Stimulated activated CD8-positive, alpha-beta memory T cell treated with anti-CD3 and anti-CD28 coated beads, Interleukin-15, amount 100 ng/mL, for 24 hours (primary cell): Measurements from ENCODE around the gene NRXN2.

Experiments used
- DNase-seq: peaks from one replicate; pipeline ENCODE4 v3.0.0-alpha.2; 2020; ENCODE audit warnings: low read depth

The NRXN2 gene

DNA sequence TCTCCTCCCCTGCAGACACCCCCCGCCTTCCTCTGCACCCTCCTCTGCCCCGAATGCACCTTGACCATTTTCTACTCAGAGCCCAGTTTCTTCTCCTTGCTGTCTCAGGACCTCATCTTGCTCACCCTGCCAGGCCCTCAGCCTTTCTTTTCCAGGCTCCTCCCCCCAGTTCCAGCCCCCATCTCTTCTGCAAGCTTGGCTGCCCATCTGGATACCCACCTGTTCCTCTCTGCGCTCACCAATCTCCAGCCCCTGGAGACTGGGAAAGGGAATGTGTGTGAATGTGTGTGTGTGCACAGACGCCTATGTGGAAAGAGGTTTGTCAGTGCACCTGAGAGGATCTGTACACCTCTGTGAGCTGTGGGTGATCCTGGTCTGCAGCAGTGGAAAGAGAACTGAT, 95.6 kb downstream of the NRXN2 start:
- DNase-seq = no peak

DNA sequence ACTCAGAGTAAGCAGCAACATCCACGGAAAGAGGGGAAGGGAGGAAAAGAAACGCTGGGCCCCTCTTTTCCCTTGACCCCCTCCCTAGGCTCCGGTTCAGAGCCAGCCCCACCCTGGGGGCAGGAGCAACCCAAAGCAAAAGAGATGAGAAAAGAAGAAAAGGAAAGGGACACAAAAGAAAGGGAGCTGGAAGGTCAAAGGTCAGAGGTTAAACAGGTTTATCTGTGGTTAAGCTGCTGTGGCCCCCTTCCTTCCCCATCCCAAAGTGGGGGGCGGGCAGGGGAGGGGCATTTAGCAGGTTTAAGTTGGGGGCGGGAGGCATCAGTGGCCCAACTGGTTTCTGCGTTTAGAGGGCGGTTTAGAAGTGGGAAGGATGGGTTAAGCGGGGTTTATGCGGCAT, 96.4 kb downstream of the NRXN2 start:
- DNase-seq = no peak

DNA sequence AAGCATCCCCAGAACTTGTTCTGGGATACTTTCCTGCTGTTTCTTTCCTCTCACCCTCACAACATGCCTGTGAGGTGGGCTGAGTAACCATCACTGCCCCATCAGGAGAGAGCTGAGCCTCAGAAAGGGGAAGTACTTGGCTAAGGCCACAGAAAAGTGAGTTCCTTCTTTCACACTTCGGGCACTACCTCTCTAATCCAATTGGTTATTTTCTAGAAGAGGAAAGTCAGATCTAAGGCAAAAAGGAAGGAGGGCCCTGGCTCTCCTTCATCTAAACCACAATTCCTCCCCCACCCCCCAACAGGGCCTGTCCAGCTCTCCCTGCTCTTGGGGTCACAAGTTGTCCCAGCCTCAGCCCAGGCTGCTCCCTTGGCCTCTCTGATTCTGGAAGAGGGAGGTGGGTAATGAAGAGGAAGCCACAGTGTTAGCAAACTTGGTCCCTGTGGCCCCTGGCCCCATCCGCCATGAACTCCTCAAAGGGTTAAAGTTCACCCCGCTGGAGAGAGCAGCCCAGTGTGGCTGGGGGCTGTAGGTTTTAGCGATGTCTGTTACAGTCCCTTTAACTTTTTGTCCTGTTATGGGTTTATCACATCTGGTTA, 98.0 kb downstream of the NRXN2 start:
- no peak for DNase-seq

DNA sequence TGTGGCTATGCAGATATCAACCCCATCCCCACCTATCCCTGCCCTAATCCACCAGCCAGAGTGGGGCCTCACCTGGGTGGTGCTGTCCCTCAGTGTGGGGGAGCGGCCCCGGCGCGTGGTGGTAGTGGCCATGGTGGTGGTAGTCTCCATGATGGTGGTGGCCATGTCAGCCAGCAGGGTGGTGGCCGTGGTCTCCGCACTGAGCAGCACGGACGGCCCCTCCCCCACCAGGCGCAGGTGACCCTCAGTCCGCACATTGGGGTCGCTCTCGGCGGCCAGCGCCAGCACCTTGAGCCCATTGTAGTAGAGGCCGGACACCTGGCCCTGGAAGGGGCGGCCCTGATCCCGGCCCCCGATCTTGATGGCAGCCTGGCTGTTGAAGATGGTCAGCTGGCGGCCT, 100.3 kb downstream of the NRXN2 start:
- no peak for DNase-seq

DNA sequence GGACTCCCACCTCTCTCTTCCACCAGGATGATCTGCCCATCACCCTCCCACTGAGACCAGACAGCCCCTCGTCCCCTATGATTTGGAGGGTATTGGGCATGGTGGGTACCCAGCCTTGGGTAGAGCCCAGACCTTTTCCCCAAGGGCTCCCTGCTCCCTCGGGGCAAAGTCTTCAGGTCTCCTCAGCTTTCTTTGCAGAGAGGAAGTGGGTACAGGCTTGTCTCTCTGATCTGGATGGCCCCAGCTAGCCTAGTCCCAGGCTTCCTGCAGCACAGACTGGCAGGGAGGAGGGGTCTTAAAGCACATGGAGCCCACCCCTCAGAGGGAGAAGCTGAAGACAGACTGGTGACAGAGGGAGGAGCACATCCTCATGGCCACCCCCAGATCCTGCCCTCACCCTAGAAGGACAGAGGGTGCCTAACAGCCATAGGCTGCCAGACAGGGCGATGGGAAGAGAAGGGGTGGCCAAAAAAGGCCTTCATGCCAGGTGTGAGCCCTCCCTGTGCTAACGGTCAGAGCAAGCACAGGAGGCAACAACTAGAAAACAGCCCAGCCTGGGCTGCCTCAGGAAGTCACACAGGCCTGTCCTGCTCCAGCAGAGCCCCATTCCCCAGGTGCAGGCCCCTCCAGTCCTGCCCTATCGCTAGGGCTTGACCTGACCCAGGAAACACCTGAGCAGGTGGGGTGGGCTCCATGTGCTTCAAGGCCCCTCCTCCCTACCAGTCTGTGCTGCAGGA, 101.5 kb downstream of the NRXN2 start:
- no peak for DNase-seq

DNA sequence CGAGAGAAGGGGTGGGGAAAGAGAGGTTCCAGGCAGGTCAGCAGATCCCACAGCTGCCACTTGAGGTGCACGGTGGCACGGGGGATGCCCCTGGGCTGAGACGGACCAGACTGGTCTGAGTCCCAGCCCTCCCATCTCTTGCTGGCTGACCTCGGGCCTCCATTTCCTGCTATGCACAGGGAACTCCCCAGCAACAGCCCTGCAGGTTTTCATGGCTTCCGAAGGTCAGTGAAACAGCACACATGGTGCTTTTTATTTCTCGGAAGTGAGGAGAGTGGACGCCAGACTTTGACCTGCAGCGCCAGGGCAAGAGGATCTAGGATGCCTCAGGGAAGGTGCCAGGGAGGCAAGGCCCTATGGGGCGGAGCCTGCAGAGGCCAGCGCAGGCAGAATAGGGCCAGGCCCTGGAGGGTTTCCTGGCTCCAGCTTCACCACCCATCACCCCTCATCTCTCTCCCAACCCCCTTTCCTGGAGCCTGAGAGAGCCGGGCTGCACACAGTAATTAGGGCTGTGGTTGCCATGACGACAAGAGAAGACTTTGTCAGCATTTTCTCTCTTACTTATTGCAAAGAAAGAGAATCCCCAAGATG, 102.5 kb downstream of the NRXN2 start:
- DNase-seq = no peak

DNA sequence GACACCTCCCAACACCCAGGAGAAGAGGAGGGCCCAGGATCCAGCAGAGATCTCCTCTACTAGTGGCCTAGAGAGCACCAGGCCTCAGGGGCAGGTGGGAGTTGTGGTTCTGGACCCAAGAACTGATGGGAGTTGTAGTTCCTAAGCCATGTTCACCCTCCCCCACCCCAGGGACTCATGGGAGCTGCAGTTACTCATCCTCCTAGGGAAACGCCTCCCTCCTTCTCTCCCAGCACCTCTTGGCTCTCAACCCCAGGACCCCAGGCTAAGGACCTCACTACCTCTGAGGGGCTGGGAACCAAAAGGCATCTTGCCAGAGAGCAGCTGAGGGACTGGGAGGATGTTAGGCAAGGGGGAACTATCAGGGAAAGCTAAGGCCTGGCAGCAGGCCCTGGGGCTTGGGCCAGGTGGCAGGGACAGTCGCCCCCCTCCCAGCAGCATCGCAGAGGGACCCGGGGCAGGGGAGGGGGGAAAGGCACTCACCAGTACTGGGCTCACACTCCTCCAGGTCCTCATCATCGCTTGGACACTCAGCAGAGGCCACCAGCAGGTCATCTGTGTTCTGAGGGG, 103.1 kb downstream of the NRXN2 start:
- no peak for DNase-seq

DNA sequence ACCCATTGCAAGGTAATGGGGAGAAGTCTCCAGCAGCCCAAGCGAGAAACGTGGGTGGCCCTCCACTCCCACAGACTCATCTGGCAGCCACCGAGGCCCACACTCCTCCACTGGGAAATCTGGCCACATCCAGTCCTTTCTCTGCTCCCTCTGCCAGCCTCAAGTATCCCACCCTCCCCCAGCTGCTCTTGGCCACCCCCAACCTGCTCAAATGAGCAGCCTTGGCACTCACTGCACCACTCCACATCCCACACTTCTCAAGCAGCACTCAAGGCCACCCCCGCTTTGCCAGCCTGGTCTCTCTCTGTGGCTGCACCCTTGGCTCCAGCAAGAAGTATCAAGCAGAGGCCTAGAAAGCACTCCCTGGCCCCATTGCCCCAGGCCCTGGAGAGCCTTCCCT, 103.8 kb downstream of the NRXN2 start:
- no peak for DNase-seq

DNA sequence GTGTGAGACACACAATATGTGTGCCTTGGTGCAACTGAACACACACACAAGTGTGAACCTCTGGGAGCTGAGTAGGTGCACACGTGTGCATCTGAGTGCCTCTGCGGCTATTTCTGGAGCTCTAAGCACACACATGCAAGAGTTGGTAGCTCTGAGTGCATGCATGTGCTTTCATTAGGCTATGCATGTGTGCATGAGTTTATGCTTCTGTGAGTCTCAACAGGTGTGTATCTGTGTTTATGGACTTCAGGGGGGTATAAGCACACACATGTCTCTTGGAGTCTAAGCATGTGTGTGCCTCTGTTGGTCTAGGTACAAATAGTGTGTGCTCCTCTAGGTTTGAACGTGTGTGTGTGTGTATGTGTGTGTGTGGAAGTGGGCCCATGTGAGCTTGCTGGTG, 106.2 kb downstream of the NRXN2 start:
- DNase-seq = no peak

DNA sequence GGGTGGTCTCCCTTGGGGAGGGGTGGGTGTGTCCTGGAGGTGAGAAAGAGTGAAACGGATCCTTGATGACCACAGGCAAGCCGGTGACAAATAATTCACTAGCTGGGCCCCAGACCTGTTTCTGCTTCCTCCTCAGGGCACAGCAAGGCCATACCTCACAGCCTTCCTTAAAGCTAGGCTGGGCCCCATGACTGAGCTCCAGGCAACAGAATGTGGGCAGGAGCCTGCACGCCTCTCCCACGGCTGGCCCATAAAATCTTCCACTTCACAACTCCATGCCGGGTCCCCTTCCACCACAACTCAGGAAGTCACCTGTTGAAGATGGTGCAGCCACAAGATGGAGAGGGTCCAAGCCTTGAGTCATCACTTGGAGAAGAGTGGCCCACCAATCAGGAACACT, 108.1 kb downstream of the NRXN2 start:
- DNase-seq = no peak

DNA sequence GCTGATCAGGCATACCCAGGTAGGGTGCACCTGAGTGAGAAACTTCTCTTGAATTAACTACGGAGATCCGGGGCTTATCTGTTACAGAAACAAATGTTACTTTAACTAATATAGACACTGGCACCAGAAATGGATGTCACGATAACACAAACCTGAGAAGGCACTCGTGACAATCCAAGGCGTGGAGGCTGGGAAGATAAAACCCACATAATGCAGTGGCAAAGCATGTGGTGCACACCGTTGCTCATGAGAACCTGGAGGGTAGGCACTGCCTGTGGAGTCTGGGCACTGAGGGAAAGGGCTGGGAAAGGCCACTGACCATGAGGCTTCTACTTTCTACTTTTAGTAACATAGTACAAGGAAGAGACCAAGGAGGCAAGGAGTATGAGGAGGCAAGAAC, 109.3 kb downstream of the NRXN2 start:
- DNase-seq = no peak

DNA sequence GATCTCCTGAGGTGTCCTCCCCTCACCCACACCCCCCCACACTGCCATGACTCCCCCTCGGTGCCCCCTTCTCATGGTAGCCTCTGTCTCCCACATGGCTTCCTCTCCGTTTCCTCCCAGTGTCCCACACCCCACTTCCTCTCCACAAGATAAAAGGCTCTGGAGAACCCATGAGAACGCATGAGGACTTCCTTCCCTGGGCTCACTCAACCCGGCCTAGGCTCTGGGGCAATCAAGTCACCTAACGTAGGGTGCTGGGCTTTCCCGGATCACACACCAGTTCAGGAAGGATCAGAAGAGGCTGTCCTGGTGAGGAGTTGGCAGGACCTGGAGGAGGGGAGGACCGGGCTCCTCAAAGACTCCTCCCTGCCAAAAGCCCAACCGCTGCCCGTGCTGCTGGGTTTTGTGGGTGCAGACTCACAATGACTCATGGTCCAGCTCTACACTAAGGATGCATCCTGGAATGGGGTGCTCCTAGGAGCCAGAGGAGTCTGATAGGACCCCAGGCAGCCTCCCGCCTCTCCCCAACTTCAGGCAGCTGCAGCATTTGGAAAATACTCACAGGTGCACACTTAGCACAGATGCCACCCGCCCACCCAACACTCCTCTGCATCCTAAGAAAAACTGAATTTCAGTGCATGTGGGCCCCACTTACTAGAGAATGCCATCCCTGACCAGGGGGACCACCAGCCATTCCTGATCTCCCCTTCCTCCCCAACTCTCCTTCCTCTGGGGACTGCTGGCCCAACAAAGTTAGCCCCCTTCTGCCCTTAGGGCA, 110.9 kb downstream of the NRXN2 start:
- DNase-seq = no peak

DNA sequence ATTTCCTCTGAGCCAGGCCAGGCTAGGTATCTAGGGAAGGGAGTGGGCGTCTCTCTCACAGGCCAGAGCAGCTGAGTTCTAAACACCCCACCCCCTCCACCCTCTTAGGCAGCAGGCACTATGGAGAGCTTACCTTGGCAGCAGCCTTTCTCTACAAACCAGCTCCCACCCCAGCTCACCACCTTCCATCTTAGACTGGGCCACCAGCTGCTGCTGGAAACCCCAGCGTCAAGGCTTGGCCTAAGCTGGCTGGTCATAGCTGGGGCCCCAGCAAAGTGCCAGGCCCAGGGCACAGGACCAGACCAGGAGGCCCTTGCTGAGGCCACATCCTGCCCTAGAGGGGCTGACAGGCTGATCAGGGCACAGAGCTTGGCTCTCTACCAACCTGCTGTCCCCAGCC, 111.8 kb downstream of the NRXN2 start:
- no peak for DNase-seq

DNA sequence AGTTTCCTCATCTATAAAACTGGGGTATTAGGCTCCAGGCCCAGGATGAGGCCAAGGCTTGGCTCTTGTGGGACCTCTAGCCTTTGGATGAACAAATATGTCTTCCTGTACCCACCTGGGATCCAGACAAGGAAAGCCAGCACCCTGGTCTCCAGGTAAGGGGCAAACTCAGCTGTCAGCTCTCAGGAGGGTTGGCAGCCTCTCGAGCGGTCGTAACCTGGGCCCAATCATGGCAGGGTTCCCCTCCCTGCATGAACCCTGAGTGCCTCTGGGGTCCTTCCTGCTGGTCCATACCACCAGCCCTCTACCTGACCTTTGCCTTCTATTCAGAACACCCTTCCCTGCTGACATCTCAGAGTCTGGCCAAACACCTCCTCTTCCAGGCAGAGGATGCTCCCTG, 112.4 kb downstream of the NRXN2 start:
- DNase-seq = no peak

DNA sequence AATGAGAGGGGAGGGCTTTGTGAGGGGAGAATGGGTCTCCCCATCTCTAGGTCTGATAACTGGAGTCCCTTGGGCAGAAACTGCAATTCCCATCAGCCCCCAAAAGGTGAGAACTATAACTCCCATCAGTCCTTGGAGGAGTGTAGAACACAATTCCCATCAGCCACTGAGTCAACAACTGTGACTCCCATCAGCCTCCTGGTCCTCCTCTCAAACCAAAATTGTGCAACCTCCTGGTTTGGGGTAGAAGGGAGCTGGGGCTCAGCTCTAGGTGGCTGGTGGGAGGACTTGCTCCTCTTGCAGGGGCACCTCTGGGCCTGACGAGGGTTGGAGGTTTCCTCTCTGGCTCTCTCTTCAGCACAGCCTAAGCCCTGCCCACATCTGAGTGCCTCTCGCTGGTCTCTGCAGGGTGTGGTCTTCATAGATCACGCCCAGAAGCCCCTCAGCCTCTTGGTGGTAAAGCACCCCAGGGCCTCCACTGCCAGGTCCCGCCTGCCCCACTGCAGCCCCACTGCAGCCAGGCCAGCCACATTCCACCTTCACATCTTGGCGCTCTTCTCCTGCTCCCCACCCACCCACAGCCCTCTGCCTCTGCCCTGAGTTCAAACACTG, 113.5 kb downstream of the NRXN2 start:
- DNase-seq = no peak

DNA sequence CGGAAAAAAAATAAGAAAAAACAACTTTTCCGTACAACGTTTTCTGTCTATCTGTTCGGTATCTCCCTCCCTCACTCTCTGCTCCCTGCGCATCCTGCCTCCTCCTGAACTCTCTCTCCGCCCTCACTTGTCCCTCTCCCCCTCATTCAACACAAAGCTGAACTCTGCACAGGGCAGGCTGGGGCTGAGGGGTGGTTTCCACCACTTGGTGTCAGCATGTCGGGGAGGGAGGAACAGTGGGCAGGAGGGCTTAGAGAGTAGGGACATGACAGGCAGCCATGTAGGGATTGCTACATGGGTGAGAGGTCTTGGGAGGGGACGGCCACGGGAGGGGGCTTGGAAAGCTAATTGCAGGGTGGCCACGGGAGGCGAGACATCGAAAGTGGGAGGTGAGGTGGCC, 114.4 kb downstream of the NRXN2 start:
- DNase-seq = no peak

DNA sequence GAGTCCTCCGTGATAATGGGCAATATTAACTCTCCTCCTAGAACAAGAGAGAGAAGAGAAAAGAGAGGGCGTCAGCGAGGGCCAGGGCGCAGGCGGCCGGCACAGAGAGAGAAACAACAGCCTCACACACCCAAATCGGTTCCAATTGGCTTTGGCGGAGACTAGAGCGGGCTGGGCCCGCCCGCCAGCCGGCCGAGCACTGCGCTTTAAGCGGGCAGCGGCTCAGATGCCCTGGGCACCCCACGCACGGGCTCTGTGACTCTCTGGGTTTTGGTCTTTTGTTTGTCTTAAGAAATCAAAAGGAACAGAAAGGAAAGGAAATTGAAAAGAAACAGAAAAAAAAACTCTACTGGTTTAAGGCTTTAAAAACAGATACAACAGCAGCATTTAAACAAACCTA, 115.0 kb downstream of the NRXN2 start:
- DNase-seq = no peak

DNA sequence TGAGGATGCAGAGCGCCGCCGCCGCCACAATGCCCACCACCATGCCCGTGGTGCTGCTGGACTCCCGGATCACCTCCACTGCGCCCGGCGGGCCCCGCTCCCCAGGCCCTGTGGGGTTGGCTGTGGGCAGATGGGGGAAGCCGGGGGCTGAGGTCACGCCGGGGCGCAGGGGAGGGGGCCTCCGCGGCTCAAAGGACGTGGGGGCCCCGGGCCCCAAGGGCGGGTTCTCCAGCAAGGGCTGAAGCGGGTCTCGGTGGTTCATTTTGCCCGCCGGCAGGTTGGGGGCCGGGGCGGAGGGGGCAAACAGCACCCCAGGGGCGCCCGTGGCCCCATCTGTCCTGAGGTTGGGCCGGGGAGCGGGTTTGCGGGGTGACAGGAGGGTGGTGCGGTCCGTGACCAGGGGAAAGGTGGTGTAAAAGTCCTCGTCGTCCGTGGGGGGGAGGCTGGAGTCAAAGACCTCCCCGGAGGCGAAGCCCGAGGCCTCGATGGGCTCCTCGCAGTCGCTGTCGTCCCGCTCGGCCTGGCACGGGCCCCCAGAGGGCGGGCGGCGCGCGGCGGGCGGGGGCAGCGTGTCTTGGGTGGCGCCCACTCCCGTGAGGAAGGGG, 115.5 kb downstream of the NRXN2 start:
- DNase-seq = no peak

DNA sequence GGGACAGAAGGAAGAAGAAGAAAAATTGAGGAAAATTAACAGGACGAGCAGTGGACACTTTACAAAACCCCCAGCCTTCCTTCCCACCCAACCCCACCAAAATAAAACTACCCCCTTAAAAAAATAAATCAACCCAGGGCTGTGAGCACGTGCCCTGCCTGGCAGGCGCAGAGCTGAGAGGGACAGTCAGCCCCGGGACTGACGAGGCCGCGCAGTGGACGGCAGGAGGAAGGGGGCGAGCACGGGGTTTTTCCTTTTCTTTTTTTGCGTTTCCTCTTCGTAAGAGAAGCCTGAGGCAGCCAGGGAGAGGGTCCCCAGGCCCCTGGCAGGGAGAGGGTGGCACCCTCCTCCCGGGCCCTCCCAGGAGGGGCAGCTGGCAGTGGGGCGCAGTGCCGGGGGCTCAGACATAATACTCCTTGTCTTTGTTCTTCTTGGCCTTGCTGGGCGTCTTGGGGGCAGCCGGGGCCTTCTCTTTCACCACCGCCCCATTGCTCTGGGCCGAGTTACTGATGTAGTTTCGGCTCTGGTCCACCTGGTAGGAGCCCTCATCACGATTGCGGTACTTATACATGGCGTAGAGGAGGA, 116.1 kb downstream of the NRXN2 start:
- no peak for DNase-seq

DNA sequence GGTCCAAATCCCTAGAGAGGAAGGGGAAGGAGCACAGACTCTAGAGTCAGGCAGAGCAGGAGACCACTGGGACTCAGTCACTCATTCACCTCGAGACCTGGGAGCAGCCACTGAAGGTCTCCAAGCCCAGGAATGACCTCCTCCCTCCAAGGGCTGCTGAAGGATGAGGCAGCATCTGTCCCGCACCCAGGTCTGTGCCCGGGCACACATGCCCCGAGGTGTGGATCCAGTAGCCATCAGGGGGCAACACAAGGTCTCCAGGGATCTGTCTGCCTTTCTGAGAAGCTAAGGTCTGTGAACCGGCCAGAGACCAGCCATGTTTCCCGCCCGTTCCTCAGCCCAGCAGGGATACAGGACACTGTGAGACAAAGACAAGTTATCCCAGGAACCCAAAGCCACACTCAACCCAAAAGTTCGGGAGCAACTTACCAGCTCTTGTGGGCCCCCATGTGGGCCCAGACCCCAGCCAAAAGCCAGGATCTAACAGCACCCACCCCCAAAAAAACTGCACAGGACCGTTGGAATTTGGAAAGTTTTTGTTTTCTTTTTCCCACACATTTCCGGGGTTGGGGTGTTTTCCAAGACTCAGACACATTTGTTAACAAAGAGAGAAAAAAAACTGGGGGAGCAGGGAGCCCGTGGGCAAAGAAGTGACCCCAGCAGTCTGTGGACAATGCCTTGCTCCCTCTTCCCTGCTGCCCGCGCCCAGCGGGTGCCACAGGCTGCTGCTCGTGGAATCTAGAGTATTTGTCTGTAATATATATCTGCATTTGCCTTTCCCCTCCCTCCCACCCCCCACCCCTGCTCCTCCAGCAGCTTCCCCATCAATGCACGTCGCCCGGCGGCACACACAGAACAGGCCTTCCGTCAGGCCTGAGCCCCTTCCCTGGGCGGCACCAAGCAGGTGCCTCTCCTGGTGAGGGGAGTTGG, 117.1 kb downstream of the NRXN2 start:
- DNase-seq = no peak

DNA sequence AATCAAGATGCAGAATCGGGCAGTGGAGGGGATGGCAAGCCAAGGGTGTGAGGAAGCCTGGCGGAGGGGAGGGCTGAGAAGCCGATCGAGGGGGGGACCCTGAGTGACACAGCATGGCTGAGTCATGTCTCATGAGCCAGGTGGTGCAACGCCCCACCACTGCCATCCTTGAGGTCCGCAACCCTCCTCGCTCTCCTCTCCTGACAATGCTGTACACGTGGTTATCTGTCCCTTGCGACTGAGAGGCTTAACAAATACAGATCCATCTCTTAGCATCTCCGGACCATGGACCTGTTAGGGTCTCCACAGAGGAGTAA, 117.8 kb downstream of the NRXN2 start:
- DNase-seq = no peak
